ENCODE results near the gene ZDHHC3. TPM values are rescaled to one million over a fixed set of nuclear protein-coding genes. Genes with fewer than 3 reads are reported as not detected.

ZDHHC3 gene
- polyA plus RNA-seq, 1 donor: 41.0 TPM

DNA sequence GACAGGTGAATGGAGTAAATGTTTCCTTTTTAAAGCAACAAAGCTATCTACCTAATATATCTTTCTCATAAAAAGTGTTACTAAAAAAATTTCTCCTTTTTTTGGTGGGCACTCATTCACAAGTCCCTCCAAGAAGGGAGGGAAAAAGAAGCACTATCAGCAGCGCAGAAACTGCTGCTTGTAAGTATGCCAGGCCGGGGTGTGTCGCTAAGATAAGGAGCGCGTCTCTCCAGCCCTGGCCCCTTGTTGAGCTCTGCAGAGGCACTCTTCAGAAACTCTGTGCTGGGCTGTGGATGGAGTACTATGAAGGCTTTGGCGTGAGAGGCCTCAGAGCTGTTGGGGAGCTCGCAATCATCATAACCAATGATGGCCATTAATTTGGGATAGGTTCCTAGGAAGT, 49.1 kb downstream of the ZDHHC3 start:
- DNase-seq: no peak

DNA sequence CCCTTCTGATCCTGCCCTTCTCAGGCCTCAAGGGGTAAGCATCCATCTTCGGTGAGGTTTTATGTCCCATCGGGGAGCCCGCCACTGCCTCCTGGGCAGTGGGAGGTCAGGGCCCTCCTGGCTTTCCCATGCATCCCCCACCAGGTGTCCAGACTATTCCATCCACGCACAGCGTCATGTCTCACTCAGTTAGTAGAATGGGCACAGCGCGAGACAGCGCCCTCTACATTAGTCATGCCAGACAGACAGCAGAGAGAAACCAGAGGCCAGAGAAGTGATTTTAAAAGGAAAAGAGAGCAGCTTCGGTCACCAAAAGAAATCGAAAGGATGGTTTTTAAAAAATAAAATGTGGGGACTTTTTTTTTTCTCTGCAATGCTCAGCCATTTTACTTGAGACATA, 49.8 kb downstream of the ZDHHC3 start:
- DNase-seq: no peak

DNA sequence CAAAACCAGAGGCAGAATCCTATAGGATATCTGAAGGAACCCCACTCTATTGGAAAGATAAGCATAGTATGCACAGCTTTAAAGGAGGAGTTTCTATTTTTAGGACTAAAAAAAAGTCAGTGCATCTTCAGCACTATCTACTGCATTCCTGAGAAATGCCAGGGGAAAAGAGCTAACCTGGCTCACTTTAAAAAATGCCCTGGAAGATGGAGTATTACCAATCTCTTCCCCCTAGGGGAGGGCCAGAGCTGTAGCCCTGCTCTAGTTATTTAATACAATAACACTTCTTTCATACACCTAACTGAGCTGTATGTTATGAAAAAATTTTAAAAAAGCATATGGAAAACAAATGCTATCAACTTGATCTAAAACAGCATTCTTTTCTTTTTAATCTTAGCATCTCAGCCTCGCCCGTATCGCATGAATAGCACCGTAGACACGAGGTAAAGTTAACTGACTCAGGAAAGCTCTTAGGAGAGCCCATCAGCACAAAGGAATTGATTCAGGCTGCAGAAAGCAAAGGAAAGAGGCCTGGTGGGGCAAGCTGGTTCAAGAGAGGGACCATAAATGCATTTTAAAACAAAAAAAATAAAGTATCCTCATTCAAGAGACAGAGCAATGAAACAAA, 51.4 kb downstream of the ZDHHC3 start:
- no peak for DNase-seq

DNA sequence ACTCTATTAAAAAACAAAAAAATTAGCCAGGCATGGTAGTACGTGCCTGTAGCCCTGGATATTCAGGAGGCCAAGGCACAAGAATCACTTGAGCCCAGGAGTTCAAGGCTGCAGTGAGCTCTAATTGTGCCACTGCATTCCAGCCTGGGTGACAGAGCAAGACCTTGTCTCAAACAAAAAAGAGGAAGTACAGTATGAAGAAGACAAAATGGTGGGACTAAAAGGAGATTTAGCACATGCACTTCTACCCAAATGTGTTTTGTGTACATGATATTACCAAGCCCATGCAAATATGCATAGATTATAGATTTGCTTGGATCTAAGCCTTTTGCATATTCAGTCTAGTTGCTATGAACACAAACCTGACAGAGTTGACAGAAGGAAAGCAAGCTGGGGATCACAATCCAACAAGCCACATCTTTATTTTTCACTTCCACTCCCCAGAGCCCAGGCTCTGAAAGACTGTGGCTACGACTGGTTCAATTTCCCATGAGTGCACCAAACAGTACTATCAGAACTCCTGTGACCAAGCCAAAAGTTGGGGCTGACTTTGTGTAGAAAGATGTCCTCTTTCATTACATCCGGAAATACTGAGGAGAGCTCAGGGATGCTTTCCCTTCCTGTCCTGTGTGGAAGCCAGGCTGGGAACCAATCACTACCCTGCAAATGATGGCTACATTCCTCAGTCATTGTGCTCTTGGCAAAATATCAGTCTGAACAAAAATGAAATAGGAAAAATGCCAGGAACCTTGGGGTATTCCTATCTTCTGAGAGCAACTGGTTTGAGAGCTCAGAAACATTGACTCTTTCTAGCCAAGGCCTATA, 52.1 kb downstream of the ZDHHC3 start:
- DNase-seq: no peak

DNA sequence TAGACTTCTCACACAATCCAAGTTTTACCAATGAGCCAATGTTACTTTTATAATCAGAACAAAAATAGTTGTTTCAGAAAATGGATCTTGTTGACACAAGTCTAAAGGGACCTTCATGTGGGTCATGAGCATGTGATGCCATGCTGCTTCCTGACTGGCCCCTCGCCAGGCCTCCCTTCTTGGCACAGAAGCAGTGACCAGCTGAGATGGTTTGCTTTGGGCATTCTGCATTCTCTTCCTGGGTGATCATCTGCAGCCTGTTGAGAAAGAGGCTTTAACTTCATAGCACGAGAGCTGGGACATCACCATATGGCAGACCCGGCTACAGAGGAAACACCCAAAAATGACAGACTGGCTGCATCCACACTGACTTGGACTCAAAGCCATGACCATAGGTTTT, 55.9 kb downstream of the ZDHHC3 start:
- no peak for DNase-seq

DNA sequence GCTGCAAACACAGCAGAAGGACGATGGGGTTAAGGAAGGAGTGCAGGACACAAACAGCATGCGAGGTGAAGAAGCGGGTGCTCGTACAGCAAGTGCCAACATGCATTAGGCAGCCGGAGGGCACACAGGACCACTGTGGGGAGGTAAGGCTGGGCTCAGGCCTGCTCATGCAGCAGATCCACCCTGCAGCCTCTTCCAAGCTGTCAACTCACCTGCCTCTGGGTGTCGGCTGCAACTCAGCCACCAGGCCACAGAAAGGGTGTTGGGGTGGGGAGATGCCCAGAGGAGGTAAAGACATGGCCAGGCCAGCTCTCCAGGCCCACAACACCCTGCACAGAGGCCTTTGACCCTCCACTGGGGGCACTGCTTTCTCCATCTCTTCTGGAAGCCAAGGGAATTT, 57.4 kb downstream of the ZDHHC3 start:
- DNase-seq: no peak

DNA sequence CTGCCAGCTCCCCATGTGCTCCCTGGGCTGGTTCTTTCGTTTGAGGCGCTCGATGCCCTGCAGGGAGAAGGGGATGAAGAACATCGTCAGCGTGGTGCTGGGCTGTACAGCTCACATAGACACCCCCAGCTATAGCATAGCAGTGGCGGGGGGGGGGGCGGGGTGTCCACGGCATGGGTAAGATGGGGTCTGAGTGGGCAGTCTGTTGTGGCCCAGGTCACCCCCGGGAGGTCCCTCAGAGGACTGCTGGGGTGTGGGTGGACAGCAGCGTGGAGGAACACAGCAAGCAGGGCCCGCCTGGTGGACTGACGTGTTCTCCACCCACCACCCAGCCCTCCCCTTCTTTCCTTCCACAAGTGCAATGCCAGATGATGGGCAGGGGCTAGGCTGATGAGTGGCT, 57.9 kb downstream of the ZDHHC3 start:
- DNase-seq: no peak

DNA sequence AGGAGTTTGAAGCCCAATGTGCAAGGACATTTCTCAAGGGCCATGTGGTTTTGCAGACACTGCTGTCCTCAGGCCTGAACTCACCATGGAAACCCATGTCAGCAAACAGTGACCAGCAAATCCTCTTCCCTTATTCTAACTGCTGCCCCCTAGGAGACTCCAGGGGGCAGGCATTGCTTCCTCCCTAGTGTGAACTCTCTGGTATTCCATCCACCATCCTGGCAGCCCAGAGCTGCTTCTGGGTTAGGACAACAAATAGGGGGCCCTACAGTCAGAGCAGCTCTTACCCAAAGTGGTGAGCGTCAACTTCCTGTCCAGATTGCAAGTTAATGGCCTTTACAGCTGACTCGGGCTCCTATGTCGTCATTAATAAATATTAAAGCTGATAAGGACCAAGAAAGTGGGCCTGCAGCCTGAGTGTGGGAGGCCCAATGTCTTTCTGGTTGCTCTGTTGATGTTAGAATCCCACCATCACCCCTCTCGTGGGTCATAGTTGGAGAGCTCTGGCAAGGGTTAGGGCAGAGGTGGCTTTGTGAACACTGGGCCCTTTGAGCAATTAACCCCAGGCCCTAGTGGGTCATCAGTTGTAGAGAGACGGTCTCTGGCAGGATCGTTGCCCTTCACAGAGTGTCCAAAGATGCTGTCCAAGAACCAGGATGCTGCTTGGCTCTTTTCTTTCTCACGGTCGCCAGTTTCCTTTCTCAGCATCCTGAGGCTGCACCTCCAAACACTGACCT, 60.1 kb downstream of the ZDHHC3 start:
- DNase-seq: no peak

DNA sequence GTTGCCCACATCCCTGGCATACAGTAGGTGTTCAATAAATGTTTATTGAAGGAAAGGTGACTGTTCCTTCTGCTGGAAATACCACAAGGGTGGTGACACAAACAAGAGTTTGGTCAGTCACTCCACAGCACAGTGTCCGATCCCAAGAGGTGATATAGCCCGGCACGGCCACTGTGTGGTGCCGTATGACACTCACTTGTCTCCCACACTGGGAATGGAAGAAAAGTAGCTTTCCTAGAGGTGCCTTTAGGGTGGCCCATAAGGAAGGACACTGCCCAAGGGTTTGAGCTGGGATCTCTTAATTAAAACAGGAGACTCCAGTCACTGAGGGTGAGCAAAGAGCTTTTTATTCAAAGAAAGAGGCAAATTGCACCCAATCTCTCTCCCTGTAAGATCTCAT, 61.0 kb downstream of the ZDHHC3 start:
- DNase-seq: no peak

DNA sequence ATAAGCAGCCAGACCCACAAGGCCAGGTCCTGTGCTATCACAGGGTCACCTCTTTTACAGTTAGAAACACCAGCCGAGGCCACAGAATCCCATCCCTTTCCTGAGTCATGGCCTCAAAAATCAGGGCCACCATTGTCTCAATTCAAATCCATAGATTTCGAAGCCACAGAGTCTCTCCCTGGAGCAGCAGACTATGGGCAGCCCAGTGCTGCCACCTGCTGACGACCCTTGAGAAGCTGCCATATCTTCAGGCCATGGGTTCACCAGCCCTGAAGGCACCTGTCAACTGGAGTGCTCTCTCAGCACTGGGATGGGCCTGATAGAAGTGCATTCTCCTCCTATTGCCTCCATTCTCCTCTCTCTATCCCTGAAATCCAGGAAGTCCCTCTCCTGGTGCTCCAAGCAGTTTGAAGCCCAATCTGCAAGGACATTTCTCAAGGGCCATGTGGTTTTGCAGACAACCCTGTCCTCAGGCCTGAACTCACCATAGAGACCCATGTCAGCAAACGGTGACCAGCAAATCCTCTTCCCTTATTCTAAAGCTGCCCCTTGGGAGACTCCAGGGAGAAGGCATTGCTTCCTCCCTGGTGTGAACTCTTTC, 62.0 kb downstream of the ZDHHC3 start:
- peak; percentile 34 for DNase-seq

DNA sequence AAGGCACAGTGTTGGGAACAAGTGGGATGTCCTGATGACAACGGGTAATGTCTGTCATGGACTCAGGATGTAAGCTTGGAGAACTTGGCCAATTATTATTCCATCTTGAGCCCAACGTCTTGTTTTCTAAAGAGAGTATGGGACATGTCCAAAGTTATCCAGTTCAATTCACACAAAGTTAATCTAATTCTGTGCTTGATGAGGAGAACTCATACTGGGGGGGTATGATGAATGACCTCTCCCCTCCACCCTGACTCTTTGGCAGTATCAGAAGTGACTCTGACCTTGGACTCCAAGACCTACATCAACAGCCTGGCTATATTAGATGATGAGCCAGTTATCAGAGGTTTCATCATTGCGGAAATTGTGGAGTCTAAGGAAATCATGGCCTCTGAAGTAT, 65.3 kb downstream of the ZDHHC3 start:
- DNase-seq: no peak

DNA sequence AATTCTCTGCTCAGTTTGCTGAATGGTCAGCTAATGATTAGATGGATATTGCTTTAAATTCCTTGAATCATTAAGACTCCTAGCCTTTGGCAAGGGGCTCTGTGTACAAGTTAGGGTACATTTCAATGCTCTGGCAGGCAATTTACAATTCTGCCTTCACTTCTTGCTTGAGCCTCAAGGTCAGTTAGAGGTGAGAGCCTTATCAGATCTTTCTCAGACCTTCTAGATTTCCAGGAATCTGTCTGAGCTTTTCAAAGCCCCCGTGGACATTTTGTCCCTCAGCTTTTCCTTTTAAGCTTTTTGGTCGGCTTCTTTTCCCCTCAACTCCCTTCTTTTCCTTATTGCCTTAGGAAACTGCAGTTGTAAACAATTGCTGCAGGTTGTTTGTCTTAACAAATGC, 66.9 kb downstream of the ZDHHC3 start:
- no peak for DNase-seq

DNA sequence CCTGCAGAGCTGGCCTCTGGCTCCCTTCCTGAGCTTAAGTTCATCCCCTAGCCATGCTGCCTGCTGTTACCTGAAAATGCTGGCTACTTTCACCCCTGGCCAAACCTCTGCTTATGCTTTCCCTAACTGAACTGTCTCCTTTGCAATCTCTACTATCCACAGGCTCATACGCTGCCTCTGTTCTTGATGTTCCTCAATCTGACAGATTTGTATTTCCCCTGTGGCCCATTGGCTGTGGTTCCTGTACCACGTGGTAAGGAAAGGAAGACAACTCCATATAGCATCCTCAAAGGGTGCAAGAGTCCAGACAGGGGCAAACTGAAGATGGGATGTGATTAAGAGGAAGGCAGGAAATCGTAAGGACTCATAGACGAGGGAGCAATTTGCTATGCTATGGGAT, 68.4 kb downstream of the ZDHHC3 start:
- no peak for DNase-seq

DNA sequence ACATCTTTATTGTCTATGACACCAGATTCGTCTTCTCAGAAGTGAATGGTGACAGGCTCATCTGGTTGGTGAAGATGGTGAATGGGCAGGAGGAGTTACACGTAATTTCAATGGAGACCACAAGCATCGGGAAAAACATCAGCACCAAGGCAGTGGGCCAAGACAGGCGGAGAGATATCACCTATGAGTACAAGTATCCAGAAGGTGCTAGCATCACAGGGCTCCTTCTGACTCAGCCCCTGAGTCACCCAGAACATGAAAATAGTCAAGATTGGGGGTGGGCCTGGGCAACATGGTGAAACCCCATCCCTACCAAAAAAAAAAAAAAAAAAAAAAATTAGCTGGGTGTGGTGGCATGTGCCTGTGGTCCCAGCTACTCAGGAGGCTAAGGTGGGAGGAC, 69.0 kb downstream of the ZDHHC3 start:
- no peak for DNase-seq

DNA sequence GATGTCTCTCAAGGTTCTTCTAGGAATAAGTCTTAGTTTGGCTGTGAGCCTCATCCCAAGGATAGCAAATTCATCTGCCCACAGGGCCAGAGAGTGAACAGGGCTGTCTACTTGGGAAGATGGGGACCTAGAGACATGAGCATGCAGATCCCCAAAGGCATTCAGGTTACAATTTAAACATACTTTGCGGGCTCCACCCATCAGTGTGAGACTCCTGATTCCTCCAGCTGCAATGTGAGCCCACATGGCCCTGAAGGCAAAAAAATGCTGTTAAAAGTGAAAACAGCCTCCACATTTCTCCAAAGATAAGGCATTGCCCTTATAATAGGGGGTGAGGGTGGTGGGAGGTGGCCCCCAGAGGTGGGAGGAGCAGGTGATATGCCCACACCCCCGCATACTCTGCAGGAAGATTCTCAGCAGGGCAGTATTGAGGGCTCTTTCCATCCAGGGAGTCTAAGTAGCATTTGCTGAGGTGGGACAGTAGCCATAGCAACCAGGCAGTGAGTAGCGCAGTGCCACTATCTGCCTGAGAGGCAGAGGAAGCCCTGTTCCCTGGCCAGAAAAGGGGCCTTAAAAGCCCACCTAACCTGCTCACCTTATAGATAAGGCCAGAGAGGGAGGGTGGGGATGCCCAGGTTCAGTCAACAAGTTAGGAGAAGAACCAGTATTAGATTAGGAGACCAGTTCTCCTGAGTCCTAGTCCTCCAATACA, 70.4 kb downstream of the ZDHHC3 start:
- no peak for DNase-seq

DNA sequence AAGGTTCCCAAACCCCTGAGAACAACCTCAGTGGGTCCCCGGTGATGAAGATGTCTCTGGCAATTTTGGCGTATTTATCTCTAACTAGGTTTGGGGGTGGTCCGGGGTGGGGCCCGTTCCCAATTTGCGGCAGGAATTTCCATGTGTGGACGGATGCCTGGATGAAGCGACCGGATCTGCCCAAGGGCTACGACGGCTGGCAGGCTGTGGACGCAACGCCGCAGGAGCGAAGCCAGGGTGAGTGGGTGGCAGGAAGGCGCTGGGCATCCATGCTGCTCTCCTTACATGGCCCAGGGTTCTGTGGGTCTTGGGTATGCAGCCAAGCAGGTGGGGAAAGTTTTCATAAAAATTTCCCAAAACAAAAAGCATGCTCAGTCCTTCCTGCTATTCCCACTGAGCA, 72.2 kb downstream of the ZDHHC3 start:
- DNase-seq: no peak

DNA sequence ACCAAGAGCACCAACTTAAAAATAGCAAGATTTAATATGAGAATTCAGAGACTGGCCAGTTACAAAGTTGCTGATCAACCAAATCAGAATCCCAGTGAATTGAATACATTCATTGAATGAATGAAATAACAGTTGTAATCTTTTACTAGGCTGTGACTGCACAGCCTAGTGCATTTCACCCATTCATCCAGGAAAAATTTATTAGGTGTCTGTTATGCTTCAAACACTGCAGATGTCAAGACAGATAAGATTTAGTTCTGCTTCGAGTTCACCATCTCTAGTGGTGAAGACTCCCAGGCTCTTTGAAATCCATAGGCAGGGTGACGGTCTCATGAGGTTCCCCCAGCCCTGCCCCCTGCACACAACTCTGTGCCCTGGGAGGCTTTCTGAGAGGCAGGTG, 72.7 kb downstream of the ZDHHC3 start:
- DNase-seq: no peak

DNA sequence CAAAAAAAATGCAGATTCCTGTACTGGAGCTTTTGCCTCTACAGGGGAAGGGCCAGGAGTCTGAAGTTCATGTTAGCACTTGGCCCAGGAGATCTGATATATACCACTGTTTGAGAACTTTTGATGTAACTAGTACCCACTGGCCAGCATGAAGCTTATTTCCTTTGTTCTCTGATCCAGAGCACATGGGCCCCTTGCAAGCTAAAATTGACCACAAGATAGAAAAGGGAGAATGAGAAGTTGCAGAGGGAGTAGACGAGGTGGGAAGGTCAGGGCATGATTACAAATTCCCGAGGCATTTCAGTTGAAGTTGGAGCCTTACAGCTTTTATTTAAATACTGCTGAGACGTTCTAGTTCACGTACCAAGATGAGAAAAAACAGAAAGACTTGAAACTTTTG, 73.3 kb downstream of the ZDHHC3 start:
- DNase-seq: no peak

DNA sequence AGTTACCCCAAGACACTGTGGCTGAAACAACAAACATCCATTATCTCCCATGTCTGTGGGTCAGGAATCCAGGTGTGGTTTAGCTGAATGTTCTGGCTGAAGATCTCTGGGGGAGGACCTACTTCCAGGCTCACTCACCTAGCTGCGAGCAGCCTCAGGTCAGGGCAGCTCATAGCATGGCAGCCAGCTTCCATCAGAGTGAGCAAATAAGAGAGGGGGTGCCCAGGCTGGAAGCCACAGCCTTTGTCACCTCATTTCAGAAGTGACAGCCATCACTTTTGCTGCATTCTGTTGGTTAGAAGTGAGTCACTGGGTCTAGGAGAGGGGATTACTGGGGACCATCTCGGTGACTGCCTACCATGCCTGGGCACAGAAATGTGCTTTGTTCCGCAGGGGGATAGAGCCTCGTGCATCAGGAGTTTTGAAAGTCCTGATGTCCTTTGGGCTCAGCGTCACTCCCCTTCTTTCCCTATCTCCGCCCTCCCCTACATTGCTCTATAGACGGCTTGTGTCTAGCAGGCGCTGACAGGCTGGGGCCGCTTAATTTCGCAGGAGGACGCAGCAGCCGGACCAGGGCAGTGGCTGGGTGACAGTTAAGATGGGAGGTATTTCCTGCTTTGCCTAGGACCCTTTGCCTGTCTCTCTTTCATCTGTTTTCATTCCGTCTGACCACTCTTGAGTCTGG, 76.1 kb downstream of the ZDHHC3 start:
- DNase-seq: no peak

DNA sequence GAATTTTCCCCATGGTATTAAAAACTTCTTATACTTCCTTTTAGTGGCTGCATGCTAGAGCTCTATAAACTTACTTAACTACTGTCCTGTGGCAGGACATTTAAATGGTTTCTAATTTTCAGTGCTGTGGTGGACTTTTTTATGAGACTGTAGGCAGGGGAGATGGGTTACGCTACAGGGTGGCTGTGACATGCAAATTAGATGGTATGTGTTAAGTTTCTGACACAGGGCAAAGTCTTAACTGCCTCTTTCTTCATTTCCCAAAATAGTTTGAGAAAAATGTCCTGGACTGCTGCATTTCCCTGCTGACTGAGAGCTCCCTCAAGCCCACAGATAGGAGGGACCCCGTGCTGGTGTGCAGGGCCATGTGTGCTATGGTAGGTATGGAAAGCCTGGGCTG, 79.5 kb downstream of the ZDHHC3 start:
- no peak for DNase-seq

DNA sequence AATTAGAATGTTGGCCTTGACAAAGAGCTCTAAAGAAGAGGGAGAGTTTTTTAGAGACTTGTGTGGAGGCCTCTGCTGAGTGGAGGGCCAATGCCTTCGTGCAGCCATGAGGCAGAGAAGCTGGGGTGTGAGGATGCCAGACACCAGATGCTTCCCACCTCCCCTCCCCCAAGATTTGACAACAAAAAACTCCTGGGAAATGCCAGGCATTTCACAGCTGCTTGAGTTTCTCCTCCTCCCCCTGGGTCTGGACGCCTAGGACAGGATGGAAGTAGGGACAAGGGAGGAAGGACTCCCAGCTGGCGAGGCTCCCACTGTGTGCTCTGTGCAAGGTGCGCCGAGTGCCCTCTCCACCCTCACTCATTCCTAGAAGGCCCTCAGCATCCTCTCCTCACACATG, 81.5 kb downstream of the ZDHHC3 start:
- no peak for DNase-seq

DNA sequence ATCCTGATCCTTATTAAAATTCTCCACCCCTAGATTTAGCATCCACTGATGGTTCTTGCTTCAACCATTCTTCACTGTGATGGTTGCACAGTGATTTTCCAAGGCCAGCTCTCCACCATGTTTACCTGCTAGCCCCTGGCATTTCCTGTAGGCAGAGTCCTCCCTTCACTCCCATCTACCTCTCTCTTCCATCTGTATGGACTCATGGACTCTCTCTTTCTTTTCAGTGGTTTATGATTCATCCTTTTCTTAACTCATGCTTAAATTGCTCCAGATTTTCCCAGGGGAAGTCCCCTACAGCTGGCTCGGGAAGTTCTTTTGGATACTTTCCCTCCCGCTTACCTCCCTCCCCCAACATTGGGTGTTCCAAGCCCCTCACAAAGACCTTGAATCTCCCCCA, 82.9 kb downstream of the ZDHHC3 start:
- no peak for DNase-seq

Data from hindlimb muscle (tissue), 1 donor.